HG03575 (cell line): ENCODE measurements around the gene C17orf113.

Experiments
- ATAC-seq: cut with Tn5 transposase; IDR thresholded peaks from one replicate; pipeline ENCODE4 v1.9.1; 2021; ENCODE audit not compliant: unreplicated experiment, insufficient number of reproducible peaks, low FRiP score; ENCODE audit errors: extremely low read depth

The C17orf113 gene

GRCh38 chr17:42051013-42051400 lies 606 bp upstream of the C17orf113 start:
- ATAC-seq: no peak

GRCh38 chr17:42049834-42050392 lies 488 bp downstream of the C17orf113 start:
- no peak for ATAC-seq

GRCh38 chr17:42047343-42047742 lies 3.1 kb downstream of the C17orf113 start:
- ATAC-seq: no peak

- ATAC-seq: no peak
Observed at GRCh38 chr17:42045719-42046118, 4.7 kb downstream of the C17orf113 start.

GRCh38 chr17:42042598-42043319 lies 7.6 kb downstream of the C17orf113 start:
- ATAC-seq: no peak

GRCh38 chr17:42041619-42042018 lies 8.8 kb downstream of the C17orf113 start:
- no peak for ATAC-seq

GRCh38 chr17:42040818-42041217 lies 9.6 kb downstream of the C17orf113 start:
- ATAC-seq: no peak

GRCh38 chr17:42039794-42040763 lies 10.3 kb downstream of the C17orf113 start:
- no peak for ATAC-seq

- no peak for ATAC-seq
Observed at GRCh38 chr17:42038221-42038973, 12.0 kb downstream of the C17orf113 start.

- ATAC-seq: no peak
Observed at GRCh38 chr17:42034059-42034458, 16.3 kb downstream of the C17orf113 start.

GRCh38 chr17:42031584-42031983 lies 18.8 kb downstream of the C17orf113 start:
- no peak for ATAC-seq

GRCh38 chr17:42028791-42029127 lies 21.6 kb downstream of the C17orf113 start:
- no peak for ATAC-seq

- no peak for ATAC-seq
Observed at GRCh38 chr17:42027961-42028790, 22.2 kb downstream of the C17orf113 start.

- ATAC-seq: no peak
Observed at GRCh38 chr17:42027590-42027889, 22.9 kb downstream of the C17orf113 start.

- no peak for ATAC-seq
Observed at GRCh38 chr17:42026857-42027589, 23.4 kb downstream of the C17orf113 start.

GRCh38 chr17:42025936-42026335 lies 24.5 kb downstream of the C17orf113 start:
- ATAC-seq: no peak

GRCh38 chr17:42025191-42025579 lies 25.2 kb downstream of the C17orf113 start:
- no peak for ATAC-seq
